Mucosa of gallbladder (tissue), 1 donor: ENCODE data around the gene POLR2E. TPM values are rescaled to one million over a fixed set of nuclear protein-coding genes. Genes with fewer than 3 reads are reported as not detected.

ENCODE experiments used
- DNase-seq: peaks from one replicate; pipeline ENCODE4 v3.0.0-alpha.2; 2020; ENCODE audit warnings: low spot score
- total RNA-seq: library from RNA; stranded (reverse); gene quantifications from one replicate; pipeline ENCODE4 v1.2.1, GENCODE V29; 2021
- donor health status: DM: no; HTN: no; CAD: no.

Gene POLR2E
- total RNA-seq, 1 donor from 2014 or later: 137 TPM

GRCh38 chr19:1064661-1065605 is 30.2 kb downstream of the POLR2E start:
- peak; percentile 62 for DNase-seq

GRCh38 chr19:1063909-1064660 is 31.1 kb downstream of the POLR2E start:
- no peak for DNase-seq

- no peak for DNase-seq
Measured at GRCh38 chr19:1063030-1063908, 31.9 kb downstream of the POLR2E start.

GRCh38 chr19:1062387-1063029 is 32.7 kb downstream of the POLR2E start:
- no peak for DNase-seq

- no peak for DNase-seq
Measured at GRCh38 chr19:1061987-1062386, 33.2 kb downstream of the POLR2E start.

GRCh38 chr19:1060689-1061088 is 34.5 kb downstream of the POLR2E start:
- no peak for DNase-seq

GRCh38 chr19:1058112-1058511 is 37.1 kb downstream of the POLR2E start:
- DNase-seq: no peak

- no peak for DNase-seq
Measured at GRCh38 chr19:1057176-1057855, 37.9 kb downstream of the POLR2E start.

- no peak for DNase-seq
Measured at GRCh38 chr19:1055886-1056620, 39.1 kb downstream of the POLR2E start.

GRCh38 chr19:1055028-1055425 is 40.1 kb downstream of the POLR2E start:
- DNase-seq: no peak

- no peak for DNase-seq
Measured at GRCh38 chr19:1054102-1055027, 40.8 kb downstream of the POLR2E start.

GRCh38 chr19:1053176-1054101 is 41.7 kb downstream of the POLR2E start:
- DNase-seq: no peak

- no peak for DNase-seq
Measured at GRCh38 chr19:1052349-1052975, 42.7 kb downstream of the POLR2E start.

- no peak for DNase-seq
Measured at GRCh38 chr19:1051791-1052190, 43.4 kb downstream of the POLR2E start.

GRCh38 chr19:1050989-1051788 is 44.0 kb downstream of the POLR2E start:
- no peak for DNase-seq

GRCh38 chr19:1049800-1050199 is 45.4 kb downstream of the POLR2E start:
- no peak for DNase-seq
